ENCODE results near the gene PYGB.

The PYGB gene

DNA sequence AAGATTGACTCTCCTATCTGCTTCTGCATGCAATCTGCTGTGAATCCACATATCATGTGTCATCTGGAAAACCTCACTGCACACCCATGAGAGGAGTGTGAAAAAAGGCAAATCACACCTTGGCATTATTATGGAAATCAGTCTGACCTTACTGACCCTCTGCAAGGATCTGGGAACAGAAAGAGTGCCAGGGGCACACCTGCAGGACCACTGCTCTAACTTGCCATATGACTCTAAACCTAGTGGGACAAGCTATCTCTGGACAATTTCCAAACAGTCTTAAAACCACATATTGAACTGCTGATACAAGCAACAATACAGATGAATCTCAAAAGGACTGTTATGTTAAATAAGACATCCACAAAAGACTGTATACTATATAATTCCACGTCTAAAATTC is 92.5 kb downstream of the PYGB start:
- no peak overlapping the region for H3K4me3 ChIP-seq
- peaks cover 0 to 58% (median 19%) of the 10 kb centered on the region in 11 experiments; a peak in 14 of 22 replicates for H4K20me1 ChIP-seq
- H3K27me3 ChIP-seq = no peaks in the 10 kb centered on the region
- H3K4me1 ChIP-seq = peaks cover 0 to 17% (median 9%) of the 10 kb centered on the region in 10 experiments; a peak in 9 of 20 replicates
- no peak for TF ChIP-seq Cebpa-rat (IDR thresholded peaks at IDR 0.05)
- no peak overlapping the region for H3K9ac ChIP-seq
- H3K9me3 ChIP-seq (replicated peaks in 1 of 11) = peaks cover 0 to 17% (median 9%) of the 10 kb centered on the region in 11 experiments; a peak in 11 of 22 replicates
- H3K27ac ChIP-seq = no peak overlapping the region
- no peak overlapping the region for H3K4me2 ChIP-seq
- peaks cover 23 to 44% (median 33%) of the 10 kb centered on the region in 11 experiments; a peak in 21 of 22 replicates for H3K36me3 ChIP-seq

- Histone ChIP-seq H3K27ac (no peak overlapping the region), H3K4me3 (no peak overlapping the region), H3K36me3 (peaks cover 18 to 36% (median 25%) of the 10 kb centered on the region in 11 experiments; a peak in 21 of 22 replicates), H4K20me1 (peaks cover 0 to 69% (median 19%) of the 10 kb centered on the region in 11 experiments; a peak in 14 of 22 replicates), H3K9me3 (replicated peaks in 1 of 11) (peaks cover 0 to 23% (median 6%) of the 10 kb centered on the region in 11 experiments; a peak in 11 of 22 replicates), H3K4me1 (peaks cover 0 to 17% (median 9%) of the 10 kb centered on the region in 10 experiments; a peak in 9 of 20 replicates), H3K9ac (no peak overlapping the region), H3K27me3 (no peaks in the 10 kb centered on the region), H3K4me2 (peak overlapping the region in 1 of 11 experiments; percentile 6; a peak in 2 of 22 replicates)
- no peak for TF ChIP-seq Cebpa-rat (IDR thresholded peaks at IDR 0.05)
These were observed 94.1 kb downstream of the PYGB start for GRCh38 chr20:25341716-25342680.

GRCh38 chr20:25344634-25345033 is 96.7 kb downstream of the PYGB start:
- H3K9ac ChIP-seq = no peak overlapping the region
- peaks cover 0 to 55% (median 15%) of the 10 kb centered on the region in 11 experiments; a peak in 14 of 22 replicates for H4K20me1 ChIP-seq
- H3K27me3 ChIP-seq = no peaks in the 10 kb centered on the region
- H3K36me3 ChIP-seq = peaks cover 0 to 28% (median 7%) of the 10 kb centered on the region in 11 experiments; a peak in 9 of 22 replicates
- peaks cover 0 to 17% (median 9%) of the 10 kb centered on the region in 10 experiments; a peak in 9 of 20 replicates for H3K4me1 ChIP-seq
- H3K27ac ChIP-seq = no peak overlapping the region
- no peak for TF ChIP-seq Cebpa-rat (IDR thresholded peaks at IDR 0.05)
- no peak overlapping the region for H3K4me3 ChIP-seq
- peaks cover 0 to 35% (median 26%) of the 10 kb centered on the region in 11 experiments; a peak in 15 of 22 replicates for H3K9me3 ChIP-seq (replicated peaks in 1 of 11)
- H3K4me2 ChIP-seq = no peak overlapping the region

- H3K27ac ChIP-seq = no peak overlapping the region
- no peaks in the 10 kb centered on the region for H3K27me3 ChIP-seq
- no peak overlapping the region for H3K9ac ChIP-seq
- peaks cover 4 to 44% (median 37%) of the 10 kb centered on the region in 11 experiments; a peak in 18 of 22 replicates for H3K9me3 ChIP-seq (replicated peaks in 1 of 11)
- H4K20me1 ChIP-seq = peaks cover 0 to 53% (median 14%) of the 10 kb centered on the region in 11 experiments; a peak in 12 of 22 replicates
- no peak for TF ChIP-seq Cebpa-rat (IDR thresholded peaks at IDR 0.05)
- no peak overlapping the region for H3K4me2 ChIP-seq
- H3K4me1 ChIP-seq = peaks cover 0 to 15% (median 8%) of the 10 kb centered on the region in 10 experiments; a peak in 9 of 20 replicates
- H3K4me3 ChIP-seq = no peak overlapping the region
- H3K36me3 ChIP-seq = peaks cover 0 to 30% (median 12%) of the 10 kb centered on the region in 11 experiments; a peak in 13 of 22 replicates
These were observed 97.8 kb downstream of the PYGB start for GRCh38 chr20:25345721-25346120.

- no peak overlapping the region for H3K9ac ChIP-seq
- H3K27me3 ChIP-seq = no peaks in the 10 kb centered on the region
- peaks cover 0 to 31% (median 12%) of the 10 kb centered on the region in 11 experiments; a peak in 13 of 22 replicates for H3K36me3 ChIP-seq
- no peak for TF ChIP-seq Cebpa-rat (IDR thresholded peaks at IDR 0.05)
- H3K9me3 ChIP-seq (replicated peaks in 1 of 11) = peaks cover 4 to 49% (median 40%) of the 10 kb centered on the region in 11 experiments; a peak in 18 of 22 replicates
- peaks cover 0 to 47% (median 8%) of the 10 kb centered on the region in 11 experiments; a peak in 11 of 22 replicates for H4K20me1 ChIP-seq
- H3K4me1 ChIP-seq = peaks cover 0 to 15% (median 5%) of the 10 kb centered on the region in 10 experiments; a peak in 8 of 20 replicates
- no peak overlapping the region for H3K4me2 ChIP-seq
- H3K4me3 ChIP-seq = no peak overlapping the region
- H3K27ac ChIP-seq = no peak overlapping the region
These were observed 98.5 kb downstream of the PYGB start for GRCh38 chr20:25346349-25346748.
